IMR-90 (cell line): ENCODE results near the gene EFCAB3. TPM values are rescaled to one million over a fixed set of nuclear protein-coding genes. Genes with fewer than 3 reads are reported as not detected.

ENCODE experiments used
- ATAC-seq: fragments of 200-7000 bp; cut with Tn5 transposase; 2 replicates; pipeline ENCODE4 v1.9.1; 2020; ENCODE audit warnings: low read depth, mild to moderate bottlenecking, moderate library complexity
- BruUV-seq: library from RNA; stranded (reverse); fragments of 400-500 nt; replicated peaks from 2 replicates; lab custom pipeline; 2021; lab: Mats Ljungman, UMichigan
- CTCF ChIA-PET: fragments of 300-600 bp; formaldehyde crosslinking; extraction: SDS; loops from one replicate; lab custom pipeline; 2021; ENCODE audit warnings: antibody characterized with exemption; lab: Yijun Ruan, JAX
- POLR2A ChIA-PET: fragments of 300-600 bp; sonication (Branson Sonifier 250); formaldehyde crosslinking; loops from one replicate; lab custom pipeline; 2022; ENCODE audit warnings: antibody characterized with exemption; ENCODE audit not compliant: unreplicated experiment; lab: Charles Lee
- DNase-seq: peaks from one replicate; pipeline ENCODE4 v3.0.0; 2013
- H2AFZ ChIP-seq: replicated peaks from 2 replicates; pipeline ENCODE3; 2013; ENCODE audit warnings: low read length, mild to moderate bottlenecking; ENCODE audit not compliant: poor library complexity
- H2AK5ac ChIP-seq: 2 replicates; pipeline ENCODE4 v1.6.1; 2013; ENCODE audit warnings: low read depth, low read length, inconsistent platforms
- H2AK9ac ChIP-seq: replicated peaks from 2 replicates; pipeline ENCODE3; 2013; ENCODE audit warnings: mild to moderate bottlenecking, low read depth, low read length, moderate library complexity; ENCODE audit not compliant: poor library complexity
- H2BK120ac ChIP-seq: 2 replicates; pipeline ENCODE4 v1.6.1; 2013; ENCODE audit warnings: low read depth, low read length, inconsistent platforms
- H2BK15ac ChIP-seq: 3 replicates; pipeline ENCODE4 v1.6.1; 2013; ENCODE audit warnings: low read depth, low read length, inconsistent platforms
- H2BK20ac ChIP-seq: 2 replicates; pipeline ENCODE4 v1.6.1; 2013; ENCODE audit warnings: low read depth, mild to moderate bottlenecking, inconsistent platforms, low read length, moderate library complexity
- H2BK5ac ChIP-seq: 2 replicates; pipeline ENCODE4 v1.6.1; 2013; ENCODE audit warnings: mild to moderate bottlenecking, low read depth, low read length, inconsistent platforms; ENCODE audit not compliant: poor library complexity, severe bottlenecking
- H3K14ac ChIP-seq: replicated peaks from 2 replicates; pipeline ENCODE4 v1.6.1; 2013; ENCODE audit warnings: low read depth, low read length, inconsistent platforms
- H3K18ac ChIP-seq: 2 replicates; pipeline ENCODE4 v1.6.1; 2013; ENCODE audit warnings: low read depth, low read length, control low read depth
- H3K23ac ChIP-seq: 2 replicates; pipeline ENCODE4 v1.6.1; 2013; ENCODE audit warnings: low read depth, low read length, inconsistent platforms
- H3K27ac ChIP-seq: 2 replicates; pipeline ENCODE4 v1.5.1; 2013; ENCODE audit warnings: mild to moderate bottlenecking, control low read depth, low read length; ENCODE audit not compliant: insufficient read depth
- H3K27me3 ChIP-seq: 2 replicates; pipeline ENCODE4 v1.6.1; 2013; ENCODE audit warnings: low read length; ENCODE audit not compliant: control insufficient read depth, insufficient read depth
- H3K36me3 ChIP-seq: 2 replicates; pipeline ENCODE4 v1.6.1; 2013; ENCODE audit warnings: low read length, mixed read lengths; ENCODE audit not compliant: control insufficient read depth, insufficient read depth
- H3K4ac ChIP-seq: 2 replicates; pipeline ENCODE4 v1.6.1; 2013; ENCODE audit warnings: low read depth, low read length, inconsistent platforms
- H3K4me1 ChIP-seq: 2 replicates; pipeline ENCODE4 v1.6.1; 2013; ENCODE audit warnings: low read length, mixed read lengths; ENCODE audit not compliant: control insufficient read depth, insufficient read depth
- H3K4me2 ChIP-seq: 2 replicates; pipeline ENCODE4 v1.6.1; 2013; ENCODE audit warnings: low read depth, mild to moderate bottlenecking, control low read depth, low read length, moderate library complexity
- H3K4me3 ChIP-seq: 2 replicates; pipeline ENCODE4 v1.5.1; 2013; ENCODE audit warnings: low read depth, mild to moderate bottlenecking, control low read depth, low read length, moderate library complexity; ENCODE audit not compliant: insufficient read depth
- H3K56ac ChIP-seq: 2 replicates; pipeline ENCODE4 v1.6.1; 2013; ENCODE audit warnings: low read length, inconsistent platforms; ENCODE audit not compliant: insufficient read depth; ENCODE audit errors: extremely low read depth
- H3K79me1 ChIP-seq, 2 experiments: 2 replicates each; pipeline ENCODE4 v1.6.1; 2013; ENCODE audit warnings: low read length in 2 of 2, inconsistent platforms in 1 of 2, low read depth in 1 of 2
- H3K9ac ChIP-seq: 2 replicates; pipeline ENCODE4 v1.6.1; 2013; ENCODE audit warnings: low read depth, low read length, control low read depth
- H3K9me1 ChIP-seq: 2 replicates; pipeline ENCODE4 v1.6.1; 2013; ENCODE audit warnings: low read length, inconsistent platforms; ENCODE audit not compliant: insufficient read depth
- H3K9me3 ChIP-seq: 2 replicates; pipeline ENCODE4 v1.6.1; 2013; ENCODE audit warnings: low read length; ENCODE audit not compliant: control insufficient read depth, insufficient read depth
- H4K20me1 ChIP-seq: 2 replicates; pipeline ENCODE4 v1.6.1; 2013; ENCODE audit warnings: low read length, inconsistent platforms; ENCODE audit not compliant: insufficient read depth
- H4K5ac ChIP-seq: 2 replicates; pipeline ENCODE4 v1.6.1; 2013; ENCODE audit warnings: mild to moderate bottlenecking, low read depth, low read length, control low read depth
- H4K8ac ChIP-seq, 2 experiments: 2 replicates each; pipeline ENCODE4 v1.6.1; 2013; ENCODE audit warnings: low read depth in 2 of 2, low read length in 2 of 2, control low read depth in 1 of 2, inconsistent platforms in 1 of 2
- H4K91ac ChIP-seq: 2 replicates; pipeline ENCODE4 v1.6.1; 2013; ENCODE audit warnings: low read depth, low read length, inconsistent platforms; ENCODE audit not compliant: insufficient read depth
- BHLHE40 ChIP-seq: fragments of 150-350 bp; IDR thresholded peaks from 2 replicates; pipeline ENCODE4 v1.6.1; 2016; ENCODE audit warnings: mild to moderate bottlenecking, low read depth, low read length
- CEBPB ChIP-seq: IDR thresholded peaks from 2 replicates; pipeline ENCODE4 v1.6.1; 2012; ENCODE audit warnings: low read depth, low read length, improper control_type of control experiment
- CHD1 ChIP-seq: IDR thresholded peaks from 2 replicates; pipeline ENCODE4 v1.6.1; 2012; ENCODE audit warnings: low read depth, low read length, improper control_type of control experiment
- CTCF ChIP-seq: conservative IDR thresholded peaks from 2 replicates; pipeline ENCODE4 v1.5.1; 2012; ENCODE audit warnings: mild to moderate bottlenecking, low read depth, low read length, improper control_type of control experiment
- ELK1 ChIP-seq: fragments of 150-350 bp; IDR thresholded peaks from 2 replicates; pipeline ENCODE4 v1.6.1; 2016; ENCODE audit warnings: low read depth, mild to moderate bottlenecking, low read length, moderate library complexity, borderline replicate concordance
- FOS ChIP-seq: fragments of 150-350 bp; IDR thresholded peaks from 2 replicates; pipeline ENCODE4 v1.6.1; 2016; ENCODE audit warnings: low read depth, low read length
- MAFK ChIP-seq: IDR thresholded peaks from 2 replicates; pipeline ENCODE4 v1.6.1; 2012; ENCODE audit warnings: low read depth, low read length, improper control_type of control experiment
- MAZ ChIP-seq: IDR thresholded peaks from 2 replicates; pipeline ENCODE4 v1.6.1; 2012; ENCODE audit warnings: low read depth, mild to moderate bottlenecking, low read length, improper control_type of control experiment, moderate library complexity, borderline replicate concordance
- MXI1 ChIP-seq: IDR thresholded peaks from 2 replicates; pipeline ENCODE4 v1.6.1; 2012; ENCODE audit warnings: low read depth, mild to moderate bottlenecking, low read length, moderate library complexity, borderline replicate concordance
- RAD21 ChIP-seq: IDR thresholded peaks from 2 replicates; pipeline ENCODE4 v1.6.1; 2012; ENCODE audit warnings: low read length, improper control_type of control experiment
- RCOR1 ChIP-seq: IDR thresholded peaks from 2 replicates; pipeline ENCODE4 v1.6.1; 2012; ENCODE audit warnings: mild to moderate bottlenecking, low read length, improper control_type of control experiment; ENCODE audit not compliant: insufficient replicate concordance
- RFX5 ChIP-seq: IDR thresholded peaks from 2 replicates; pipeline ENCODE4 v1.8.0; 2012; ENCODE audit warnings: low read depth, mild to moderate bottlenecking, low read length, moderate library complexity
- USF2 ChIP-seq: fragments of 150-350 bp; IDR thresholded peaks from 2 replicates; pipeline ENCODE4 v1.6.1; 2017; ENCODE audit warnings: mild to moderate bottlenecking, antibody characterized with exemption, low read length, low read depth
- WGBS, 2 experiments: methylation state at CpG; one replicate each; pipeline versions ENCODE4 v1.1.5 to v1.1.7; 2013; ENCODE audit warnings: missing lambda C conversion rate in 2 of 2; ENCODE audit not compliant: insufficient read length in 1 of 2; ENCODE audit errors: extremely low coverage in 2 of 2; 5-methylcytosine and 5-hydroxymethylcytosine counted together
- dilution Hi-C: fragments of 300-500 bp; cut with HindIII; formaldehyde crosslinking; loops from one replicate; pipeline ENCODE4 v1.14.3; 2018; ENCODE audit warnings: low sequenced_read_pairs; ENCODE audit not compliant: unreplicated experiment
- in situ Hi-C: fragments of 300-500 bp; cut with MboI; formaldehyde crosslinking; loops from 3 replicates; pipeline ENCODE4 v1.14.3; 2019; ENCODE audit warnings: low sequenced_read_pairs, inconsistent platforms, mixed read lengths
- intact Hi-C: fragments of 100-400 bp; cut with micrococcal nuclease; formaldehyde crosslinking; loops from 2 replicates; pipeline ENCODE4 v1.10.0; 2022
- polyA plus RNA-seq, 3 experiments: library from polyadenylated mRNA; depleted of rRNA; stranded (reverse); fragments of >200 nt; gene quantifications; 2 replicates each; pipeline ENCODE4 v1.2.3, GENCODE V29; 2012; ENCODE audit warnings: low replicate concordance in 1 of 3
- total RNA-seq: library from RNA; depleted of rRNA; stranded (reverse); fragments of >200 nt; gene quantifications from 2 replicates; pipeline ENCODE4 v1.2.3, GENCODE V29; 2012

Gene EFCAB3
- total and polyA plus RNA-seq, 2 of the 4 experiments (the other 2 are of a cell fraction), result not detected

GRCh38 chr17:62392908-62393307 lies 12.6 kb downstream of the EFCAB3 start:
- no peak overlapping the region for H2BK5ac ChIP-seq
- H3K36me3 ChIP-seq, result no peaks in the 10 kb centered on the region
- H2BK120ac ChIP-seq, result no peak overlapping the region
- no peak overlapping the region for H2BK20ac ChIP-seq
- no peak overlapping the region for H2BK15ac ChIP-seq
- dilution Hi-C loops (no loop called here), in situ Hi-C loops (no loop called here), intact Hi-C loops (no loop called here)
- ATAC-seq (no peak), DNase-seq (no peak)
- ChIA-PET POLR2A (no interaction called here), CTCF (no interaction called here)
- no peak overlapping the region for H3K56ac ChIP-seq
- no peak overlapping the region for H3K4ac ChIP-seq
- no peak overlapping the region for H2AFZ ChIP-seq
- H2AK9ac ChIP-seq, result no peak overlapping the region
- H3K4me3 ChIP-seq, result no peak overlapping the region
- no CpG with 5 or more reads among the region's 1 CpG for WGBS, 2 experiments
- no TSS peak for BruUV-seq
- H3K27me3 ChIP-seq, result peaks cover 20% of the 10 kb centered on the region
- no peak overlapping the region for H3K18ac ChIP-seq
- no peak overlapping the region for H3K14ac ChIP-seq
- H4K8ac ChIP-seq, result no peak overlapping the region
- H3K9me1 ChIP-seq, result no peaks in the 10 kb centered on the region
- no peak overlapping the region for H3K9ac ChIP-seq
- no peak overlapping the region for H3K23ac ChIP-seq
- H4K5ac ChIP-seq, result no peak overlapping the region
- no peaks in the 10 kb centered on the region for H4K20me1 ChIP-seq
- H3K79me1 ChIP-seq, result no peaks in the 10 kb centered on the region
- H4K91ac ChIP-seq, result no peak overlapping the region
- no peak overlapping the region for H3K27ac ChIP-seq
- H3K4me2 ChIP-seq, result no peak overlapping the region
- no peak overlapping the region for H2AK5ac ChIP-seq
- no peaks in the 10 kb centered on the region for H3K9me3 ChIP-seq
- TF ChIP-seq BHLHE40 (no peak), RAD21 (no peak), FOS (no peak), MAZ (no peak), CEBPB (no peak), USF2 (no peak), RFX5 (no peak), ELK1 (no peak), RCOR1 (no peak), CTCF (no peak), CHD1 (no peak), MAFK (no peak), MXI1 (no peak)
- no peaks in the 10 kb centered on the region for H3K4me1 ChIP-seq
